Kidney epithelial cell (primary cell): ENCODE data around the gene RILPL2. TPM values are rescaled to one million over a fixed set of nuclear protein-coding genes. Genes with fewer than 3 reads are reported as not detected.

Source experiments
- DNase-seq: peaks from one replicate; pipeline ENCODE4 v3.0.0-alpha.2; 2010; ENCODE audit warnings: low read depth
- H3K27me3 ChIP-seq: 2 replicates; pipeline ENCODE4 v1.6.0; 2011; ENCODE audit warnings: low read length; ENCODE audit not compliant: control insufficient read depth, insufficient read depth
- H3K36me3 ChIP-seq: 2 replicates; pipeline ENCODE4 v1.5.1; 2011; ENCODE audit warnings: low read length; ENCODE audit not compliant: control insufficient read depth, insufficient read depth
- H3K4me3 ChIP-seq: 2 replicates; pipeline ENCODE4 v1.5.1; 2011; ENCODE audit warnings: low read depth, mild to moderate bottlenecking, control low read depth, low read length
- CTCF ChIP-seq: IDR thresholded peaks from 2 replicates; pipeline ENCODE4 v1.5.1; 2011; ENCODE audit warnings: mild to moderate bottlenecking, moderate library complexity, low read length, control low read depth, inconsistent platforms; ENCODE audit not compliant: insufficient read depth, poor library complexity, severe bottlenecking
- total RNA-seq: library from RNA; depleted of rRNA; stranded (reverse); fragments of >200 nt; gene quantifications from 2 replicates; pipeline ENCODE4 v1.2.3, GENCODE V29; 2015

Gene RILPL2
- total RNA-seq, 1 donor from 2014 or later: 4.2 TPM

GRCh38 chr12:123445388-123446332 is 9.2 kb upstream of the RILPL2 start:
- no peak for DNase-seq
- no peaks in the 10 kb centered on the region for H3K36me3 ChIP-seq
- H3K27me3 ChIP-seq: no peaks in the 10 kb centered on the region
- H3K4me3 ChIP-seq: no peak overlapping the region
- TF ChIP-seq CTCF: no peak

- H3K4me3 ChIP-seq: no peak overlapping the region
- TF ChIP-seq CTCF: no peak
- DNase-seq: no peak
- no peaks in the 10 kb centered on the region for H3K27me3 ChIP-seq
- H3K36me3 ChIP-seq: no peaks in the 10 kb centered on the region
These were observed 7.9 kb upstream of the RILPL2 start for GRCh38 chr12:123444092-123445026.

GRCh38 chr12:123442774-123443173 is 6.3 kb upstream of the RILPL2 start:
- DNase-seq: no peak
- H3K36me3 ChIP-seq: no peaks in the 10 kb centered on the region
- no peak for TF ChIP-seq CTCF
- no peak overlapping the region for H3K4me3 ChIP-seq
- H3K27me3 ChIP-seq: no peaks in the 10 kb centered on the region

GRCh38 chr12:123441523-123442164 is 5.2 kb upstream of the RILPL2 start:
- no peaks in the 10 kb centered on the region for H3K27me3 ChIP-seq
- TF ChIP-seq CTCF: no peak
- no peak for DNase-seq
- H3K4me3 ChIP-seq: no peak overlapping the region
- no peaks in the 10 kb centered on the region for H3K36me3 ChIP-seq

GRCh38 chr12:123435636-123436016 is 858 bp downstream of the RILPL2 start:
- no peak for TF ChIP-seq CTCF
- Histone ChIP-seq H3K36me3 (no peaks in the 10 kb centered on the region), H3K27me3 (no peaks in the 10 kb centered on the region), H3K4me3 (peak overlapping the region; percentile 91)
- DNase-seq: no peak
